H1 (cell line): ENCODE measurements around the gene NUBPL. TPM values are rescaled to one million over a fixed set of nuclear protein-coding genes. Genes with fewer than 3 reads are reported as not detected.

Experiments
- EGR1 ChIP-seq: IDR thresholded peaks from 2 replicates; pipeline ENCODE4 v1.6.1; 2011; ENCODE audit warnings: low read depth, low read length, borderline replicate concordance
- polyA plus RNA-seq, 7 experiments: library from polyadenylated mRNA; depleted of rRNA in 3 of 7; stranded (reverse) in 5 of 7; unstranded in 2 of 7; fragments of >200 nt in 5 of 7; fragments of 200-250 nt in 2 of 7; gene quantifications; 1 replicate in 5 of 7; 2 replicates in 1 of 7; 4 replicates in 1 of 7; pipeline versions ENCODE4 v1.2.1 to v1.2.3, GENCODE V29; 2011 to 2013; ENCODE audit warnings: missing spikeins in 2 of 7, mixed read lengths in 2 of 7
- total RNA-seq: library from RNA; stranded (reverse); fragmentation: NEBNext Ultra II Directional; extraction: Animal tissue kit (Norgen Biotek cat#: 25700); gene quantifications from 2 replicates; pipeline ENCODE4 v1.2.1, GENCODE V29; 2021

The NUBPL gene
- total and polyA plus RNA-seq, 2 of the 8 experiments (the other 6 are each of a cell fraction or from before 2014, with no cell fraction given), result 1.6 to 6.8 TPM

- TF ChIP-seq EGR1, result no peak
Observed at GRCh38 chr14:31659278-31659677, 98.1 kb downstream of the NUBPL start (continued).
